ENCODE measurements around the gene TAS2R43. TPM values are rescaled to one million over a fixed set of nuclear protein-coding genes. Genes with fewer than 3 reads are reported as not detected.

The TAS2R43 gene, protein sequence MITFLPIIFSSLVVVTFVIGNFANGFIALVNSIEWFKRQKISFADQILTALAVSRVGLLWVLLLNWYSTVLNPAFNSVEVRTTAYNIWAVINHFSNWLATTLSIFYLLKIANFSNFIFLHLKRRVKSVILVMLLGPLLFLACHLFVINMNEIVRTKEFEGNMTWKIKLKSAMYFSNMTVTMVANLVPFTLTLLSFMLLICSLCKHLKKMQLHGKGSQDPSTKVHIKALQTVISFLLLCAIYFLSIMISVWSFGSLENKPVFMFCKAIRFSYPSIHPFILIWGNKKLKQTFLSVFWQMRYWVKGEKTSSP
- polyA plus RNA-seq (2013), result 0.06 and 0.07 TPM in 2 replicates

- Histone ChIP-seq H3K23ac (ENCODE audit: low read length) (no peak within 1 kb of the TSS), H3K27ac (ENCODE audit: low read depth, low read length) (no peak within 1 kb of the TSS), H3K9ac (ENCODE audit: low read length) (no peak within 1 kb of the TSS), H3K4ac (ENCODE audit: low read depth, low read length) (no peak within 1 kb of the TSS), H3K4me2 (ENCODE audit: low read length) (no peak within 1 kb of the TSS), H2BK12ac (ENCODE audit: low read length) (no peak within 1 kb of the TSS), H3K79me2 (ENCODE audit: control insufficient read depth, insufficient read depth, low read length, poor library complexity) (no peaks in the 10 kb centered on the region), H2BK120ac (ENCODE audit: insufficient read depth, low read length, poor library complexity) (no peak within 1 kb of the TSS), H3K14ac (ENCODE audit: low read length) (no peak within 1 kb of the TSS), H3K79me1 (ENCODE audit: low read length) (no peaks in the 10 kb centered on the region), H4K91ac (ENCODE audit: low read depth, low read length) (no peak within 1 kb of the TSS), H3K36me3 (ENCODE audit: control insufficient read depth in 1 of 2, insufficient read depth in 2 of 2, low read length in 2 of 2) (no peaks in the 10 kb centered on the region), H4K8ac (ENCODE audit: low read depth, low read length) (no peak within 1 kb of the TSS), H3K27me3 (ENCODE audit: insufficient read depth, low read length) (no peaks in the 10 kb centered on the region), H4K12ac (ENCODE audit: low read depth, low read length) (no peak within 1 kb of the TSS), H3K4me3 (ENCODE audit: low read depth, low read length) (no peak within 1 kb of the TSS), H3K18ac (ENCODE audit: low read length) (no peak within 1 kb of the TSS), H3K4me1 (ENCODE audit: control insufficient read depth in 1 of 2, insufficient read depth in 2 of 2, low read length in 2 of 2) (no peaks in the 10 kb centered on the region), H3K9me3 (ENCODE audit: insufficient read depth, low read depth, low read length) (no peaks in the 10 kb centered on the region), H2BK5ac (ENCODE audit: low read depth, low read length, poor library complexity) (no peak within 1 kb of the TSS), H2AK5ac (ENCODE audit: low read length) (no peak within 1 kb of the TSS), H2AFZ (ENCODE audit: insufficient read depth, low read length, poor library complexity) (no peak within 1 kb of the TSS)
- no peak for DNase-seq
- no CpG with 5 or more reads among the region's 6 CpGs for WGBS (ENCODE audit: extremely low coverage, insufficient coverage, insufficient read length)
Measured at GRCh38 chr12:11092128-11092527, at the start of gene TAS2R43. TAS2R43 (minus strand) TSS chr12:11092313; CDS start chr12:11092229, 84 bp downstream.

- Histone ChIP-seq H3K9ac (ENCODE audit: low read length) (no peak overlapping the region), H3K4me3 (ENCODE audit: low read depth, low read length) (no peak overlapping the region)
- WGBS (ENCODE audit: extremely low coverage, insufficient coverage, insufficient read length), result no CpG with 5 or more reads among the region's 2 CpGs
Measured at GRCh38 chr12:11136075-11136474, 44.0 kb upstream of the TAS2R43 start.

GRCh38 chr12:11134305-11134704 lies 42.2 kb upstream of the TAS2R43 start, which contains the start of gene TAS2R30:
TAS2R30 (minus strand) TSS chr12:11134644; CDS start chr12:11134244, 400 bp downstream.
- H2BK12ac ChIP-seq (ENCODE audit: low read length), result no peak within 1 kb of the TSS
- no peak within 1 kb of the TSS for H3K18ac ChIP-seq (ENCODE audit: low read length)
- DNase-seq, result no peak
- H3K14ac ChIP-seq (ENCODE audit: low read length), result no peak within 1 kb of the TSS
- no peak within 1 kb of the TSS for H4K91ac ChIP-seq (ENCODE audit: low read depth, low read length)
- no peak within 1 kb of the TSS for H2AFZ ChIP-seq (ENCODE audit: insufficient read depth, low read length, poor library complexity)
- no peak within 1 kb of the TSS for H4K8ac ChIP-seq (ENCODE audit: low read depth, low read length)
- H3K27ac ChIP-seq (ENCODE audit: low read depth, low read length), result no peak within 1 kb of the TSS
- H3K4me3 ChIP-seq (ENCODE audit: low read depth, low read length), result no peak within 1 kb of the TSS
- no peaks in the 10 kb centered on the region for H3K4me1 ChIP-seq (ENCODE audit: control insufficient read depth in 1 of 2, insufficient read depth in 2 of 2, low read length in 2 of 2)
- H3K36me3 ChIP-seq (ENCODE audit: control insufficient read depth in 1 of 2, insufficient read depth in 2 of 2, low read length in 2 of 2), result no peaks in the 10 kb centered on the region
- H2AK5ac ChIP-seq (ENCODE audit: low read length), result no peak within 1 kb of the TSS
- H3K79me2 ChIP-seq (ENCODE audit: control insufficient read depth, insufficient read depth, low read length, poor library complexity), result no peaks in the 10 kb centered on the region
- no peak within 1 kb of the TSS for H3K4me2 ChIP-seq (ENCODE audit: low read length)
- no peak within 1 kb of the TSS for H4K12ac ChIP-seq (ENCODE audit: low read depth, low read length)
- H3K9me3 ChIP-seq (ENCODE audit: insufficient read depth, low read depth, low read length), result no peaks in the 10 kb centered on the region
- H2BK120ac ChIP-seq (ENCODE audit: insufficient read depth, low read length, poor library complexity), result no peak within 1 kb of the TSS
- WGBS (ENCODE audit: extremely low coverage, insufficient coverage, insufficient read length), result no CpG with 5 or more reads among the region's 3 CpGs
- H3K27me3 ChIP-seq (ENCODE audit: insufficient read depth, low read length), result no peaks in the 10 kb centered on the region
- no peak within 1 kb of the TSS for H2BK5ac ChIP-seq (ENCODE audit: low read depth, low read length, poor library complexity)
- H3K4ac ChIP-seq (ENCODE audit: low read depth, low read length), result no peak within 1 kb of the TSS
- no peaks in the 10 kb centered on the region for H3K79me1 ChIP-seq (ENCODE audit: low read length)
- no peak within 1 kb of the TSS for H3K23ac ChIP-seq (ENCODE audit: low read length)
- H3K9ac ChIP-seq (ENCODE audit: low read length), result no peak within 1 kb of the TSS

More at GRCh38 chr12:11136075-11136474, 44.0 kb upstream of the TAS2R43 start:
- Histone ChIP-seq H3K18ac (ENCODE audit: low read length) (no peak overlapping the region), H2BK12ac (ENCODE audit: low read length) (no peak overlapping the region), H4K12ac (ENCODE audit: low read depth, low read length) (no peak overlapping the region), H2AFZ (ENCODE audit: insufficient read depth, low read length, poor library complexity) (no peak overlapping the region), H3K4me1 (ENCODE audit: control insufficient read depth in 1 of 2, insufficient read depth in 2 of 2, low read length in 2 of 2) (no peaks in the 10 kb centered on the region), H3K79me2 (ENCODE audit: control insufficient read depth, insufficient read depth, low read length, poor library complexity) (no peaks in the 10 kb centered on the region), H2BK5ac (ENCODE audit: low read depth, low read length, poor library complexity) (no peak overlapping the region), H3K79me1 (ENCODE audit: low read length) (no peaks in the 10 kb centered on the region), H2AK5ac (ENCODE audit: low read length) (no peak overlapping the region), H3K4me2 (ENCODE audit: low read length) (no peak overlapping the region), H3K23ac (ENCODE audit: low read length) (no peak overlapping the region), H2BK120ac (ENCODE audit: insufficient read depth, low read length, poor library complexity) (no peak overlapping the region), H3K14ac (ENCODE audit: low read length) (no peak overlapping the region), H3K4ac (ENCODE audit: low read depth, low read length) (no peak overlapping the region), H3K9me3 (ENCODE audit: insufficient read depth, low read depth, low read length) (no peaks in the 10 kb centered on the region), H3K27me3 (ENCODE audit: insufficient read depth, low read length) (no peaks in the 10 kb centered on the region), H3K36me3 (ENCODE audit: control insufficient read depth in 1 of 2, insufficient read depth in 2 of 2, low read length in 2 of 2) (no peaks in the 10 kb centered on the region), H4K91ac (ENCODE audit: low read depth, low read length) (no peak overlapping the region), H4K8ac (ENCODE audit: low read depth, low read length) (no peak overlapping the region), H3K27ac (ENCODE audit: low read depth, low read length) (no peak overlapping the region)
- no peak for DNase-seq

- H2BK120ac ChIP-seq (ENCODE audit: insufficient read depth, low read length, poor library complexity), result no peak overlapping the region
- no peaks in the 10 kb centered on the region for H3K79me1 ChIP-seq (ENCODE audit: low read length)
- H3K9me3 ChIP-seq (ENCODE audit: insufficient read depth, low read depth, low read length), result no peaks in the 10 kb centered on the region
- H3K14ac ChIP-seq (ENCODE audit: low read length), result no peak overlapping the region
- H3K4ac ChIP-seq (ENCODE audit: low read depth, low read length), result no peak overlapping the region
- H2AK5ac ChIP-seq (ENCODE audit: low read length), result no peak overlapping the region
- H2AFZ ChIP-seq (ENCODE audit: insufficient read depth, low read length, poor library complexity), result no peak overlapping the region
- DNase-seq, result no peak
- no peak overlapping the region for H3K18ac ChIP-seq (ENCODE audit: low read length)
- no peaks in the 10 kb centered on the region for H3K79me2 ChIP-seq (ENCODE audit: control insufficient read depth, insufficient read depth, low read length, poor library complexity)
- H3K23ac ChIP-seq (ENCODE audit: low read length), result no peak overlapping the region
- H3K9ac ChIP-seq (ENCODE audit: low read length), result no peak overlapping the region
- H3K36me3 ChIP-seq (ENCODE audit: control insufficient read depth in 1 of 2, insufficient read depth in 2 of 2, low read length in 2 of 2), result no peaks in the 10 kb centered on the region
- H3K27ac ChIP-seq (ENCODE audit: low read depth, low read length), result no peak overlapping the region
- no peak overlapping the region for H2BK5ac ChIP-seq (ENCODE audit: low read depth, low read length, poor library complexity)
- H3K4me1 ChIP-seq (ENCODE audit: control insufficient read depth in 1 of 2, insufficient read depth in 2 of 2, low read length in 2 of 2), result no peaks in the 10 kb centered on the region
- H4K91ac ChIP-seq (ENCODE audit: low read depth, low read length), result no peak overlapping the region
- WGBS (ENCODE audit: extremely low coverage, insufficient coverage, insufficient read length), result no CpG with 5 or more reads among the region's 2 CpGs
- H4K12ac ChIP-seq (ENCODE audit: low read depth, low read length), result no peak overlapping the region
- H4K8ac ChIP-seq (ENCODE audit: low read depth, low read length), result no peak overlapping the region
- H3K4me2 ChIP-seq (ENCODE audit: low read length), result no peak overlapping the region
- H3K27me3 ChIP-seq (ENCODE audit: insufficient read depth, low read length), result no peaks in the 10 kb centered on the region
- no peak overlapping the region for H3K4me3 ChIP-seq (ENCODE audit: low read depth, low read length)
- no peak overlapping the region for H2BK12ac ChIP-seq (ENCODE audit: low read length)
Measured at GRCh38 chr12:11133816-11134215, 41.7 kb upstream of the TAS2R43 start.

All from trophoblast cell (in vitro differentiated cells and primary cell).